Measurements from ENCODE around the gene CERS4.
"Not testable (repeated sequence)": the region's sequence is repeated elsewhere in the genome, so short reads cannot be mapped to it uniquely, and the experiment has no call there.

Gene CERS4, protein sequence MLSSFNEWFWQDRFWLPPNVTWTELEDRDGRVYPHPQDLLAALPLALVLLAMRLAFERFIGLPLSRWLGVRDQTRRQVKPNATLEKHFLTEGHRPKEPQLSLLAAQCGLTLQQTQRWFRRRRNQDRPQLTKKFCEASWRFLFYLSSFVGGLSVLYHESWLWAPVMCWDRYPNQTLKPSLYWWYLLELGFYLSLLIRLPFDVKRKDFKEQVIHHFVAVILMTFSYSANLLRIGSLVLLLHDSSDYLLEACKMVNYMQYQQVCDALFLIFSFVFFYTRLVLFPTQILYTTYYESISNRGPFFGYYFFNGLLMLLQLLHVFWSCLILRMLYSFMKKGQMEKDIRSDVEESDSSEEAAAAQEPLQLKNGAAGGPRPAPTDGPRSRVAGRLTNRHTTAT

DNA sequence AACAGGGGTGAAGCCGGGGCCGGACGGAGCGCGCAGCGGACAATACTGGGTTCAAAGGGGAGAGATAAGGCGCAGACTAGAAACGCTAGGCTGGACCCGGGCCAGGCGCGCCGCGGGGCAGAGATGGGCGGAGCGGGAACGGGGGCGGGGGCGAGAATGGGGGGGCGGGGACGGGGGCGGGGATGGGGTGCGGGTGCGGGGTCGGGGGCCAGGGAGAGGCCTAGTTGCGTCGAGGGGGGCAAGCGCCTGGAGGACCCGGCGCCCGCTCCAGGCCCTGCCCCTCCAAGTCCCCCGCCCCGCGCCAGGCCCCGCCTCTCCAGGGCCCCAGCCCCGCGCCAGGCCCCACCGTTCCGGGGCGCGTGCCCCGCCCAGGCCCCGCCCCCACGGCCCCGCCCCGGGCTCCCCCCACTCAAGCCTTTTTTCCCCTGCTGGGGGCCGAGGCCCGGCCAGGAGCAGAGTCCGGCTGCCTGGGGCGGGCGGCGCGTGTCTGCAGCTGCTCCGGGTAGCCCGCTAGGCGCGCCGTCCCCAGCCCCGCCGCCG lies at the start of gene CERS4:
Gene CERS4, plus strand, starts transcription at position 449 of the 540 bp plus-strand sequence. CDS start 41,707 bp downstream, outside the sequence.
- no peak for DNase-seq

DNA sequence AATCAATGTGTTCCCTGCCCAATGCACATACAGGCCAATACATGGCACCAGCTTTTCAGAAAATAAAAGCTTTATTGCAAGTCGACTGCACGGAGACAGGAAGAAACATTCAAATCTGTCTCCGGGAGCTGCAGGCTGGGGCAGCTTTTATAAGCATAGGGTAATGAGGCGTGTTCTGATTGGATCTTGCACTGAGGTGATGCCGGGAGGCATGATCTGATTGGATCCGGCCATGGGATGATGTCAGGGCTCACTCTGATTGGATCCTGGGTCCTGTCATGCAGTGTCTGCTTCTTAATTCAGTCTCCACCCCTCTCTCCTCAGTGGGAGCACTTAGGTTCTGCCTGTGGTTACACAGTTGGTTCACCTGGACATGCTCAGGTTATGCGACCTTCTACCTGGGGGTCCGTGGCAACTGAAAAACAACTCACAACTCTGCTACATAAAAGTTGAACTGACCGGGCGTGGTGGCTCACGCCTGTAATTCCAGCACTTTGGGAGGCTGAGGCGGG lies 48.0 kb upstream of the CERS4 start:
- DNase-seq: no peak

DNA sequence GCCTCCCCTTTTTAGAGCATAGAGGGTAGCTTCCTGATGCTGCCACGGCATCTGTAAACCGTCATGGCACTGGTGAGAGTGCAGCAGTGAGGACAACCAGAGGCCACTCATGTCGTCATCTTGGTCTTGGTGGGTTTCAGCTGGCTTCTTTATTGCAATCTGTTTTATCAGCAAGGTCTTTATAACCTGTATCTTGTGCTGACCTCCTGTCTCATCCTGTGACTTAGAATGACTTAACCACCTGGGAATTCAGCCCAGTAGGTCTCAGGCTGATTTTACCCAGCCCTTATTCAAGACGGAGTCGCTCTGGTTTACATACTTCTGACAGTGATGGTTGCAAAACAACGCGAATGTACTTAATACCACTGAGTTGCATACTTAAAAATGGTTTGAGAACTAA lies 45.4 kb upstream of the CERS4 start:
- no peak for DNase-seq

DNA sequence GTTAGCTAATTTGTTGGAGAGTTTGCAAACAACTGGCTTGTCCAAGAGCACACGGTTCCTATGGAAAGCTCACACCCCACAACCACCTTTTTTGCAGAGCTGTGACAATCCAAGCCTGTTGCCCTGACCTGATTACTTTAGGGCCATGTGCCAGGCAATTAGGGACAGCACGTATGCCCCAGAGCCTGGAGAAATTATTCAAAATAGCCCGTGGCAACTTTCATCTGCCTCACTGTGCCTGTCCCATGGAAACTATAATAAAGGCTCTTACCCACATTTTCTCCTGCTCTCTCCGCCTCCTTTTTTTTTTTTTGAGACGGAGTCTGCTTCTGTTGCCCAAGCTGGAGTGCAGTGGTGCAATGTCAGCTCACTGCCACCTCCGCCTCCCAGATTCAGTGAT lies 41.2 kb upstream of the CERS4 start:
- no peak for DNase-seq

DNA sequence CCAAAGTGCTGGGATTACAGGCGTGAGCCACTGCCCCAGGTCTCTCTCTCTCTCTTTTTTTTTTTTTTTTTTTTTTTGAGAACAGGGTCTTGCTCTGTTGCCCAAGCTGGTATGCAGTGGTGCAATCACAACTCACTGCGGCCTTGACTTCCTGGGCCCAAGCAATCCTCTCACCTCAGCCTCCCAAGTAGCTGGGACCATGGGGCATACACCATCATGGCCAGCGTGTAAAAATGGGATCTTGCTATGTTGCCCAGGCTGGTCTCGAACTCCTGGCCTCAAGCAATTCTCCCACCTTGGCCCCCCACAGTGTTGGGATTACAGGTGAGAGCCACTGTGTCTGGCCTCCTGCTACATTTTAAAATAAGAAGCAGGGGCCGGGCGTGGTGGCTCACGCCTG lies 40.6 kb upstream of the CERS4 start:
- no peak for DNase-seq

DNA sequence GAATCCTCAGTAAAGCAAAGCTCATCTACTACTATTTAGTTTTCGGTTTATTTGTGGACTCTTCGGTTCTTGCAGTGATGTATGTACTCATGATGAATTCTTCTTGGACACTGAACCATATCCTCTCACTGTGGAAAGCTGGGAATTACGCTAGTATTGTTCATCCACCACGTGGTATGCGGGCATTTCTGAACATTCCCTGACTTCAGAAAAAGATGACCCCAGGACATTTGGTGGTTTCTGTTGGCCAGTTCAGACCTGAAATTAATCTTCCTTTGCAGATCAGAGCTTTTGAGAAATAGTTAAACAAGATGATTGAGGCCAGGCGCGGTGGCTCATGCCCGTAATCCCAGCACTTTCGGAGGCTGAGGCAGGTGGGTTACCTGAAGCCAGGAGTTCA lies 34.5 kb upstream of the CERS4 start:
- DNase-seq: no peak

DNA sequence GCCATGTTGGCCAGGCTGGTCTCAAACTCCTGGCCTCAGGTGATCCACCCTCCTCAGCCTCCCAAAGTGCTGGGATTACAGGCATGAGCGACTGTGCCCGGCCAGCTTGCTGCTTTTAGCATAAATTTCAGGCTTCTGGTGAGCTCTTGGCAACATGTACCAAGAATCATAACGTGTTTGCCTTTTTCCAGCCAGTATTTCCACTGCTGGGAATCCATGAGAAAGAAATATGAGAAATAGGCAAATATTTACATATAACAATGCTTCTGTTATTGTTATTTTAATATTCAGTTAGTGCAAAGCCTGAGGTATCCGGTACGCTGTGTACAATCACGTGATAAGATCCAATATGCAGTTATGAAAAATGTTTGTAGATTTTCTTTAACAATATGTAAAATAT lies 29.2 kb upstream of the CERS4 start:
- DNase-seq: no peak

DNA sequence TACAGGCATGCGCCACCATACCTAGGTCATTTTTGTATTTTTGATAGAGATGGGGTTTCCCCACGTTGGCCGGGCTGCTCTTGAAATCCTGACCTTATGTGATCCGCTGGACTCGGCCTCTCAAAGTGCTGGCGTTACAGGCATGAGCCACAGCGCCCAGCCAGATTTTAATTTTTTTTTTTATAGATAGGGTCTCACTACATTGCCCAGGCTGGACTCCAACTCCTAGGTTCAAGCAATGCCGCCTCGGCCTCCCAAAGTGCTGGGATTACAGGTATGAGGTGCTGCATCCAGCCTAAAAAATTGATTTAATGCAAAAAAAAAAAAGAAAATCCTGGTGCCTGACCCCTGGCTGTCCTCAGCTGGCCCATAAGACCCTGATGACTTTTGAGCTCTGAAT lies 24.9 kb upstream of the CERS4 start:
- no peak for DNase-seq

DNA sequence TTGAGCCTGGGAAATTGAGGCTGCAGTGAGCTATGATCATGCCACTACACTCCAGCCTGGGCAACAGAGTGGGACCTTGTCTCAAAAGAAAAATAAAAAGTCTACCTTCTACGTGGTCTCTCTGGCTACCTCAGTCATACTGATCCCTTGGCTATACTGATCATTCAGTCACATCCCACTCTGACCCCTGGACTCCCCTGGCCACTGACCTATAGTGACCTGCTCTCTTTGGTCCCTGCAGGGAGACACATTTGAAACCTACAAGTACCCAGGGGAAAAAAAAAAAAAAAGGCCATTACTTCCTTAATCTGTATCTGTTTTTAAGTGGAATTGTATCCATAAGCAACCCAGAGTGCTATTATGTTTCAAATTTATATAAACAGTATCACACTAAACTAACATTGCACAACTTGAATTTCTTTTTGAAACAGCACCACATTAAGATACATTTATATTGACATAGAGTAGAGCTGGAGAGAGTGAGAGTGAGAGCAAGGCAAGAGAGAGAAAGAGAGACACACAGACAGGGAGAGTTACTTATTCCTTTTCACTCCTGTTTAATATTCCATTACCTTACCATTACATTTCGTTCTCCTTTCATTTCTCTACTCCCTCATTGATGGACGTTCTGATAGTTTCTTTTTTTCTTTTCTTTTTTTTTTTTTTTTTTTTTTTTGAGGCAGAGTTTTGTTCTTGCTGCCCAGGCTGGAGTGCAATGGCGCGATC lies 23.7 kb upstream of the CERS4 start:
- DNase-seq: no peak

DNA sequence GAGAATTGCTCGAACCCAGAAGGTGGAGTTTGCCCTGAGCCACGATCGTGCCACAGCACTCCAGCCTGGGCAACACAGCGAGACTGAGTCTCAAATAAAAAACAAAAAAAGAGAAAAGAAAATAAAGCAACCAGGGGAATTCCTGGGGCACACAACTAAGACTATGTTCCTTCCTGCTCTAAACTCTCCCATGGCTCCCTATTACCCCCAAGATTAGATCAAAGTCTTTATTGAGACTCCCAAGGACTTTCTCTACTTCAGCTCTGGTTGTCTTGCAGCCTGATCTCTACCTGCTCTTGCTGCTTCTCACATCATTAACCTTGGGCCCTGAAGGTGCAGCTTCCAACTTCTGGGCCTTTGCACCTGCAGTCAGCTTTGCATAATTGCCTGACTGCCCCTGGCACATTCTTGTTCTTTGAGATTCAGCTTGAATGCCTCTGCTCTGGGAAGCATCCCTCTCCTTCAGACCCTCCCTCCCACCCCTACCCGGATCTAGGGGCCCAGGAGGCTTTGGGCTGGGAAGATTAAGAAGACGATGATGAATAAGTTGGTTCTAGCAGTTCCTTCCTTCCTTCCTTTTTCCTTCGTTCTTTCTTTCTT lies 16.8 kb upstream of the CERS4 start:
- no peak for DNase-seq

DNA sequence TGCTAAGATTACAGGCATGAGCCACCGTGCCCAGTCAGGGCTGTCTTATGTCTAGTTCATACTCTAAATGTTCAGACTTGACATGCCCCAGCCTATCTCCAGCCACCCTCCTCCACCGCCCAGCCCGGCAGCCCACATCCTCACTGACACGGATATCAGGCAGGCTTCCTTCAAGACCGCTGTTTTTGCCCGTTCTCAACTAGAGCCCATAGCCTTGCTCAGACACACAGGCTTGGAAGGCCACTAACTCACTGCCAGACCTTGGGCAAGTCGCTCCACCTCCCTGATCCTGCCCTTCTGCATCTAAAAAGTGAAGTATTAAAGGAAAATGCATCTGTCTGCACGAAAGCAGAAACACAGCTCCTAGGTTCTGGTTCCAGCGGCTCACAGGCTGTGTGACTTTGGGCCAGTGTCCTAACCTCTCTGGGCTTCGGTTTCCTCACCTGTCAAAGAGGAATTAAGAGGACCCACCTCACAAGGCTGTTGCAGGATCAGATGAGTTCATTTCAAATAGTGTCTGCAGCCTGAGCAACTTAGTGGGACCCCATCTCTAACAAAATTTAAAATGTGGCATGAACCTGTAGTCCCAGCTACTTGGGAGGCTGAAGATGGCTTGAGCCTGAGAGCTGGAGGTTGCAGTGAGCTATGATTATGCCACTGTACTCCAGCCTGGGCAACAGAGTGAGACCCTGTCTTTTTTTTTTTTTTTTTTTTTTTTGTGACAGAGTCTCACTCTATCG lies 14.5 kb upstream of the CERS4 start:
- no peak for DNase-seq

DNA sequence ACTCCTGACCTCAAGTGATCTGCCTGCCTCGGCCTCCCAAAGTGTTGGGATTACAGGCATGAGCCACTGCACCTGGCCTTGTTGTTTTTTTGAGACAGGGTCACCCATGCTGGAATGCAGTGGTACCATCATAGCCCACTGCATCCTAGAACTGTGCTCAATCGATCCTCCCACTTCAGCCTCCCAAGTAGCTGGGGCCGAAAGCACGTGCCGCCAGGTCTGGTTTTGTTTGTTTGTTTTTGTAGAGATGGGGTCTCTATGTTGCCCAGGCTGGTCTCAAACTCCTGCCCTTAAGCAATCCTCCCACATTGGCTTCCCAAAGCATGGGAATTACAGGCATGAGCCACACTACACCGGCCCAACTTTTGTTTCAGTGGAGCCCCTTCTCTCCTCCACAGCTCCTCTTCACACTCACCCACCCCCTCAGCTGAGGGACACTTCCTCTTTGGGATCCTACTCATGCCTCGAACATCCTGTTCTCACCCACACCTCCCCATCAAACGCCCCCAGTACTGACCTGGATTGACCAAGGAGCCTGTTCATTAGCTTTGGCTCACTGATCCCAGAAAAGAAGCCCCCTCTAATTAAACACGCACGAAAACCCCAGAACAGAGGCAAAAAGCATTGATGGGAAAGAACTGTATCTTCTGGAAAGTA lies 12.8 kb upstream of the CERS4 start:
- no peak for DNase-seq

DNA sequence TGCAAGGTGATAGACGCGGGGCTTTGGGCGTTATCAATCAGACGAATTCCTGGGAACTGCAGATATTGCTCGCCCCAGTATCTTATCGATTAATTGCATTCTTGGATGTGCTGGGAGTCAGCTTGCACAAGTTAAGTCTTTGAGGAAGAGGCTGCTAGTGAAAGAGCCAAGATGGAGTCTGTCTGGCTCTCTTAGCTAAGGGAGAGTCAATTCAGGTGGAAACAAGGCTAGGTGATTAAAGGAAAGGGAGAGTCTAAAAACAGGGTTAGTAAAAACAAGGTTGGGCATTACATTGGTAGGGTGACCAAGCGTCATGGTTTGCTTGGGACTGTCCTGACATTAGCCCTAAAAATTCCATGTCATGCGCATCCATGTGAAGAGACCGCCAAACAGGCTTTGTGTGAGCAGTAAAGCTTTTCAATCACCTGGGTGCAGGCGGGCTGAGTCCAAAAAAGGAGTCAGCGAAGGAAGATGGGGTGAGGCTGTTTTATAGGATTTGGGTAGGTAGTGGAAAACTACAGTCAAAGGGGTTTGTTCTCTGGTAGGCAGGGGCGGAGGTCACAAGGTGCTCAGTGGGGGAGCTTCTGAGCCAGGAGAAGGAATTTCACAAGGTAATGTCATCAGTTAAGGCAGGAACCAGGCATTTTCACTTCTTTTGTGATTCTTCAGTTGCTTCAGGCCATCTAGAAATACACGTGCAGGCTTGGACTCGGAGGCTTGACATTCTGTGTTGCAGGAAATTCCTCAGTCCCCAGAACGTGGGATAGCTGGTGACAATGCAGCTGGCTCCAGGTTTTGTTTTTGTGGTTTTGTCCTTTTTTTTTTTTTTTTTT lies 5.7 kb upstream of the CERS4 start:
- DNase-seq: not testable (repeated sequence)

DNA sequence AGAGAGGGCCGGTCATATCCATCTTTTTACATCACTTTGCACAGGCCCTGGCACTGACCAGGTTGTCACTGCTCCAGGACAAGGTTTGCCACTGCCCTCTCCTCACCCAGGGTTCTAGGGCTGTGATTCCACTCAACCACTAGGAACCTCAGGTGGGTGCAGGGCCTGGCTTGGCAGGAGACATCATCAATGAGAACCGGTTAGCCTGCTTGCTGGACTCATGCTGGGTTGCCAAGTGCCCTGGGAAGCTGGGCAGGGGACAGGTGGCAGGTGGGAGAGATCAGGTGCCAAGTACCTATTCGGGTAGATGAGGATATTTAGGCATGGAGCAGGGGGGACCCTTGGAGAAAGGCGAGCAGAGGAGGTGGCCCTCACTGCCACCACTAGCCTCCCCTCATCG lies 4.2 kb upstream of the CERS4 start:
- DNase-seq: peak; percentile 22

DNA sequence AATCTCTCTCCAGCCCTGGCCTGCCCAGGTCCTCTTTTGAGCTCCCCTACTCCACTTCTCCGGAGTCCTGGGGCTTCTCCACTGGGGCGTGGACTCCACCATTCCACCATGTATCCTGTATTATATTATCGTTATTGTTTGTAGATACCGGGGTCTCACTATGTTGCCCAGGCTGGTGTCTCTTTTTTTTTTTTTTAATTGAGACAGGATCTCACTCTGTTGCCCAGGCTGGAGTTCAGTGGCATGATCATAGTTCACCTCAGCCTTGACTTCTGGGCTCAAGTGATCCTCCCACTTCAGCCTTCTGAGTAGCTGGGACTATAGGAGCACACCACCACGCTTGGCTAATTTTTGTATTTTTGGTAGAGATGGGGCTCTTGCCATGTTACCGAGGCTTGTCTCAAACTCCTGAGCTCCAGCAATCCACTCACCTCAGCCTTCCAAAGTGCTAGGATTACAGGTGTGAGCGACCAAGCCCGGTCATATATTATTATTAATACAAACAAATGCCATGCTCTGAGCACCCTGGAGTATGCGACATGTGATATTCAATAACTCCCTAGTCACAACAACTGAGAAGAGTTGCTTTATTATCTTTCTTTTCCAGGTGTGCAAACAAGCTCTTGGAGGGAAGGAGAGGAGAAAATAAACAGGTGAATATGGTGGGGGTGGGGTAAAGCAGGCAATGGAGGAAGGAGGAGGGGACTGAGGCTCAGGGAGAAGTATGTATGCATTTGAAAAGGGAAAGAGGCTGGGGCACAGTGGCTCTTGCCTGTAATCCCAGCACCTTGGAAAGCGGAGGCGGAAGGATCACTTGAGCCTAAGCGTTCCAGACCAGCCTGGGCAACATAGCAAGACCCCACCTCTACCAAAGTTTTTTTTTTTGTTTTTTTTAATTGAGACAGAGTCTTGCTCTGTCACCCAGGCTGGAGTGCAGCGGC lies 2.8 kb upstream of the CERS4 start:
- DNase-seq: no peak

DNA sequence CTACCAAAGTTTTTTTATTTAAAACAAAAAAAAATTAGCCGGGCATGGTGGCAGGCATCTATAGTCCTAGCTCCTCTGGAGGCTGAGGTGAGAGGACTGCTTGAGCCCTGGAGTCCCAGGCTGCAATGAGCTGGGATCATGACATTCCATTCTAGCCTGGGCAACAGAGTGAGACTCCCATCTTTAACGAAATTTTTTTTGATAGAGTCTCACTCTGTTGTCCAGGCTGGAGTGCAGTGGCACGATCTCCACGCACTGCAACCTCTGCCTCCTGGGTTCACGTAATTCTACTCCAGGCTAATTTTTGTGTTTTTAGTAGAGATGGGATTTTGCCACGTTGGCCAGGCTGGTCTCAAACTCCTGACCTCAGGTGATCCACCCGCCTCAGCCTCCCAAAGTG lies 1.8 kb upstream of the CERS4 start:
- not testable (repeated sequence) for DNase-seq

DNA sequence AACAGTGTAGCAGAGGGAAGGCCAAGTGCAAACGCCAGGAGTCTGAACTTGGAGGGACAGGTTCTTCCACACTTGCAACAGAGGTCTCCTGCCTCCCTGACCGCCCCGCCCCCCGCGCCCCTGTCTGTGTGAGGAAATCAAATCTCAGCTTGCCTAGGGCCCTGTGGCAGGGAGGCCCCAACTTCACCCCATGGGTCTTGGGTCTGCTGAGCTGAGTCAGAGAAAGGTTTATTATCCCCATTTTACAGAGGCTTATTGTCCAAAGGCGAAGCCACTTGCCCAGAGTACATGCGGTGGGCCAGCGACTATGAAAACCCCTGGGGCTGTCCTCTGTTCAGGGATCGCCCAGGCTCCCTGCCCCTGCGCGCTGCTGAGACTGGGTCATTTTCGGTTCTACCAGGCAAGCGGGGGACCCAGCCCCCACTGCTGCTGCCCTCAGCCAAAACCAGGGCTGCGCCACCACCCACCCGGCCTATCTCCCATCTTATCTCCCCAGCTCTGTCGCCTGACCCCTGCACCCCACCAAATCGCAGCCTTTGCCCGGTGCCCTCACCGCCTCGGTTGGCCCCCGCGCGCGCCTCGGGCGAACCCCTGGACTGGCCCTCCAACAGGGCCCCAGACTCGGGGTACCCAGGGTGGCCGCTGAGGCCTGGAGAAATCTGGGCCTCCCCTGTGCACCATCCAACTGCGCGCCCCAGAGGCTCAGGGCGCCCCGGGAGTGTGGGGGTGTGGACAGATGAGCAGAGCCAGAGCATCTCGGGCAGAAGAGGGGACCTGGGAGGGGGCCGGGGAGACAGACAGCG lies 850 bp upstream of the CERS4 start:
- DNase-seq: no peak

DNA sequence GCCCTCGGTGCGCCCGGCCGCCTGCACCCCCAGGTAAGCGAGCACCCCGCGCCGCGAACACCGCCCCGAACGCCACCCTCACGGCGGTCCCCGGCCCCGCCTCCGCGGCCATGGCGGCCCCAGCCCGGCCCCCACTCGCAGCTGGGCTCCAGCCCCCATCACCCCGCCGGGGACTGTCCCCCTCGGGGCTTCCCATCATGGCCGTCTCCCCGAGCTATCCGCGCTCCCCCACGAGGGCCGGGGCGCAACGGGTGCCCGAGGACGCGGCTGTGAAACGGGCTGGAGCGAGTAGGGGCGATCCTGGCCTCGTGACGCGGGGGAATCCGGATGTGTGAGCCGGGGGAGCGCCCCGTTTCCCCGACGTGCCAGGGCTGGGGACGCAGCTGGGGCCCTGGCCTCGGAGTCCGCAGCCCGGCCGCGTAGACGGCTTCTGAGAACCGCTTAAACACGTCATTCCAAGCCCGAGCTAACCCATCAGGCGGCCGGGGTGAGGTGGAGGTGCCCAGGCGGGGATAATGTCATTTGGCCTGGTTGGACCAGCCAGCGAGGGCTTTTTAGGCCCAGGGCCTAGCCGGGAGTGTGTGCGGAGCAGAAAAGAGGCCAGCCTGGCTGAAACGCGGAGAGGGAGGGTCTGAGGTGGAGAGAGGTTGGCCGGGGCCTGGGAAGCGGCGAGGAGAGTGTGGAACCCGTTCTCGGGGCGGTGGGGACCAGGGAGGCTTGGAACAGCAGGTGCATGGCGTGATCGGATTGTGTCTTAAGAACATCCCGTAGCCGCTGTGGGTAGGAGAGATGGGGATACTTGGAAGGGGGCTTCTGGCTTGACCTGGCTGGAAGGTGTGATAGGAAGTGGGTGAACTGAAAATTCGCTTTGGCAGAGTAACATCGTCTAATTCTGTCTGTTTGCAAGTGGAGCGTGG lies 550 bp downstream of the CERS4 start:
- no peak for DNase-seq

Measured in NCI-H2081 treated with DMSO at 0.1 percent for 48 hours (cell line).